ENCODE results near the gene CFTR.

CFTR gene

DNA sequence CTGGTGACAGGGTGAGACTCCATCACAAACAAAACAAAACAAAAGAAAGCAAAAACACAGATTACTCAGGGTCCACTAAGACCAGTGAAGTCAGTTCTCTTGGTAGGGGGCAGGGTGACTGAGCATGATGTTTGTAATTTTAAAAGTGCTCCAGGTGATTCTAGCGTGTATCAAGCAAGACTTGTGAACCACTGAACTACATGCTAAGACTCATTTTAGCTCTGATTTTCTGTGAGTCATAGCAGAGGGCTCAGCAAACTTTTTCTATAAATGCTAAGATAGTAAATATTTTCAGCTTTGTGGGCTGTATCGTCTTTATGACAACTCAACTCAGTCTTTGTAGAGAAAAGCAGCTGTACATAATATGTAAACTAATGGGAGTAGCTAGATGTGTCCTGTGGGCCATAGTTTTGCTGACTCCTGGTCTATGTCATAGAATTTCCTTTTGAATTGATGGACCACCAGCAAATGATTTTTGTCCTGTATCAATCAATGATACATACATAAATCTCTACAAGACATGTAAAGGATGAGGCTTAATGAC is 141.3 kb downstream of the CFTR start:
- H4K8ac ChIP-seq (ENCODE audit: low read depth, low read length), result no peak overlapping the region
- no peaks in the 10 kb centered on the region for H3K27me3 ChIP-seq (ENCODE audit: insufficient read depth, low read length, poor library complexity)
- DNase-seq, result no peak
- no peaks in the 10 kb centered on the region for H3K79me1 ChIP-seq (ENCODE audit: low read length)
- H3K79me2 ChIP-seq (ENCODE audit: control insufficient read depth, insufficient read depth, low read length), result no peaks in the 10 kb centered on the region
- H3K4ac ChIP-seq (ENCODE audit: low read depth, low read length), result no peak overlapping the region
- no peak overlapping the region for H3K23ac ChIP-seq (ENCODE audit: low read length)
- no peak overlapping the region for H3K9ac ChIP-seq (ENCODE audit: low read length)
- no peak overlapping the region for H3K27ac ChIP-seq (ENCODE audit: low read depth, low read length)
- no CpG with 5 or more reads among the region's 2 CpGs for WGBS (ENCODE audit: extremely low coverage, insufficient coverage, low lambda C conversion rate)
- H3K4me2 ChIP-seq (ENCODE audit: low read length), result no peak overlapping the region
- H2BK15ac ChIP-seq (replicated peaks; ENCODE audit: low read depth), result no peak overlapping the region
- H2BK5ac ChIP-seq (ENCODE audit: low read length), result no peak overlapping the region
- H3K36me3 ChIP-seq (ENCODE audit: control insufficient read depth, insufficient read depth, low read length), result no peaks in the 10 kb centered on the region
- H3K56ac ChIP-seq (ENCODE audit: low read length), result no peak overlapping the region
- H3K18ac ChIP-seq (ENCODE audit: low read length), result no peak overlapping the region
- no peak overlapping the region for H3K4me3 ChIP-seq (ENCODE audit: low read length)
- H4K5ac ChIP-seq (ENCODE audit: low read length), result no peak overlapping the region
- no peak overlapping the region for H2BK120ac ChIP-seq (ENCODE audit: low read depth, low read length)
- no peak overlapping the region for H2AK5ac ChIP-seq (ENCODE audit: low read length)
- no peaks in the 10 kb centered on the region for H3K4me1 ChIP-seq (ENCODE audit: control insufficient read depth, low read depth, low read length)

DNA sequence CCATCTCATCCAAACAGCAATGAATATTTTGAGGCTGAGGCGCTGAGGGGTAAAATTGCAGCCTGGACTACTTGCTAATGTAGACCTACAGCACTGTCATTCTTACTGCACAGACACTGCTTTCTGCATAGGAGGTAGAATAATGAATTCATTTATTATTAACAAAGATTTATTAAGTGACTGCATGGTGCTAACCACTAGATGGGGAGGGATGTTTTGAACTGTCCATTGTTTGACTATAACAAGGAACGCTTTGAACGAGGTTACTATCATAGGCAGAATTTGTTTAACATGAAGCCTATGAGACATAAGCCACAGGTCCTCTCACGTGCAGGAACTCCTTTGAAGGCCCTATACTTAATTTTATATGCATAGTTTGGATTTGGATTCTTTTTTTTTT is 143.8 kb downstream of the CFTR start:
- no peak overlapping the region for H3K18ac ChIP-seq (ENCODE audit: low read length)
- WGBS (ENCODE audit: extremely low coverage, insufficient coverage, low lambda C conversion rate), result no CpG with 5 or more reads among the region's 4 CpGs
- DNase-seq, result no peak
- H3K4me1 ChIP-seq (ENCODE audit: control insufficient read depth, low read depth, low read length), result no peaks in the 10 kb centered on the region
- no peak overlapping the region for H3K9ac ChIP-seq (ENCODE audit: low read length)
- H3K4ac ChIP-seq (ENCODE audit: low read depth, low read length), result no peak overlapping the region
- H3K79me2 ChIP-seq (ENCODE audit: control insufficient read depth, insufficient read depth, low read length), result no peaks in the 10 kb centered on the region
- H3K4me3 ChIP-seq (ENCODE audit: low read length), result no peak overlapping the region
- no peak overlapping the region for H3K56ac ChIP-seq (ENCODE audit: low read length)
- no peaks in the 10 kb centered on the region for H3K27me3 ChIP-seq (ENCODE audit: insufficient read depth, low read length, poor library complexity)
- no peaks in the 10 kb centered on the region for H3K36me3 ChIP-seq (ENCODE audit: control insufficient read depth, insufficient read depth, low read length)
- no peak overlapping the region for H4K5ac ChIP-seq (ENCODE audit: low read length)
- no peak overlapping the region for H2BK120ac ChIP-seq (ENCODE audit: low read depth, low read length)
- H4K8ac ChIP-seq (ENCODE audit: low read depth, low read length), result no peak overlapping the region
- H2BK5ac ChIP-seq (ENCODE audit: low read length), result no peak overlapping the region
- no peaks in the 10 kb centered on the region for H3K79me1 ChIP-seq (ENCODE audit: low read length)
- no peak overlapping the region for H3K23ac ChIP-seq (ENCODE audit: low read length)
- H2BK15ac ChIP-seq (replicated peaks; ENCODE audit: low read depth), result no peak overlapping the region
- no peak overlapping the region for H3K4me2 ChIP-seq (ENCODE audit: low read length)
- no peak overlapping the region for H2AK5ac ChIP-seq (ENCODE audit: low read length)
- no peak overlapping the region for H3K27ac ChIP-seq (ENCODE audit: low read depth, low read length)

DNA sequence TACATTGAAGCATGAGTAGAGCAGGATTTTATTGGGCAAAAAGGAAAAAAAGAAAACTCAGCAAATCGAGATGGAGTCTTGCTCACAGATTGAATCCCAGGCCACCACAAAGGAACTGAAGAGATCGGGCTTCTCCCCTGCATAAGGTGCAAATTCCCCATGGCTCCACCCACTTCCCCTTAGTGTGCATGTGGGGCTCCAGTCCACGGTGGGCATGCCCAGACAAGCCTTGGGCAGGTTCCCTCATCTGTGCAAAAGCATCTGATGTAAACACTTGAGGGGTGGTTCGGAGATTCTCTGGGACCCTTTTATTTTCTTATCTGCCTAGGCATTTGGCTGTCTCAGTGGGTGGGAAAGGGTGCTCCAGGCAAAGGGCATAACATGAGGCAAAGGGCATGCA is 150.7 kb downstream of the CFTR start:
- Histone ChIP-seq H2BK15ac (replicated peaks; ENCODE audit: low read depth) (no peak overlapping the region), H2AK5ac (ENCODE audit: low read length) (no peak overlapping the region), H4K8ac (ENCODE audit: low read depth, low read length) (no peak overlapping the region), H3K4ac (ENCODE audit: low read depth, low read length) (no peak overlapping the region), H3K18ac (ENCODE audit: low read length) (peak overlapping the region; percentile 25), H3K27ac (ENCODE audit: low read depth, low read length) (no peak overlapping the region), H3K79me1 (ENCODE audit: low read length) (no peaks in the 10 kb centered on the region), H3K4me2 (ENCODE audit: low read length) (no peak overlapping the region), H2BK120ac (ENCODE audit: low read depth, low read length) (no peak overlapping the region), H3K56ac (ENCODE audit: low read length) (no peak overlapping the region), H3K79me2 (ENCODE audit: control insufficient read depth, insufficient read depth, low read length) (no peaks in the 10 kb centered on the region), H3K4me1 (ENCODE audit: control insufficient read depth, low read depth, low read length) (no peaks in the 10 kb centered on the region), H3K36me3 (ENCODE audit: control insufficient read depth, insufficient read depth, low read length) (no peaks in the 10 kb centered on the region), H3K27me3 (ENCODE audit: insufficient read depth, low read length, poor library complexity) (no peaks in the 10 kb centered on the region), H3K9ac (ENCODE audit: low read length) (no peak overlapping the region), H3K4me3 (ENCODE audit: low read length) (no peak overlapping the region), H2BK5ac (ENCODE audit: low read length) (no peak overlapping the region), H3K23ac (ENCODE audit: low read length) (no peak overlapping the region), H4K5ac (ENCODE audit: low read length) (no peak overlapping the region)
- no peak for DNase-seq
- no CpG with 5 or more reads among the region's 4 CpGs for WGBS (ENCODE audit: extremely low coverage, insufficient coverage, low lambda C conversion rate)

DNA sequence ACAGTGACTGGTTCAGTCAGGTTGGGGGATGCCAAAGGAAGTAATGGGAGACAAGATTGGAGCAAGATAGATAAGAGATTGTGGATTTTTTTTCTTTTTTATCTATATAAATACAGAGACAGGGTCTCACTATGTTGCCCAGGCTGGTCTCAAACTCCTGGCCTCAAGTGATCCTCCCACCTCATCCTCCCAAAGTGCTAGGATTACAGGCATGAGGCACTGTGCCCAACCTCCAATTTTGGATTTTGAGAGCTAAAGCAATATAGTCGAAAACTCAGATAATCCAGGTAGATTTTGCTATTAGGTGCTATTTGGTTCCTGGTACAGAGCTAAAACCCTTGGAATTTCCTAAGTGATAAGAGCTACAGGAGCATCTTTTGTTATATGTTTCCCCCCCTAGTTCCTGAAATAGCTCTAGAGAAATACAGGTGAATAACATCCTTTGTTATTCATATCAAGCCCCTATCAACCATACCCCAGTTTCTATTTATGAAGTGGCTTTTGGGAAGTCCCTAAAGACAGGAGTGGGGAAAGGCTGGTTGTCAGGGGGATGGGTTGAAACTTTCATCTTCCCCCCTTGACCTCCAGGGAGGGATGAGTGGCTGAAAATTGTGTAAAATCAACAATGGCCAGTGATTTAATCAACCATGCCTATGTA is 151.2 kb downstream of the CFTR start:
- Histone ChIP-seq H3K18ac (ENCODE audit: low read length) (peak overlapping the region; percentile 25), H3K56ac (ENCODE audit: low read length) (no peak overlapping the region), H4K5ac (ENCODE audit: low read length) (no peak overlapping the region), H2BK15ac (replicated peaks; ENCODE audit: low read depth) (no peak overlapping the region), H4K8ac (ENCODE audit: low read depth, low read length) (no peak overlapping the region), H3K79me1 (ENCODE audit: low read length) (no peaks in the 10 kb centered on the region), H3K4me3 (ENCODE audit: low read length) (no peak overlapping the region), H3K4ac (ENCODE audit: low read depth, low read length) (no peak overlapping the region), H2AK5ac (ENCODE audit: low read length) (no peak overlapping the region), H3K9ac (ENCODE audit: low read length) (no peak overlapping the region), H2BK5ac (ENCODE audit: low read length) (no peak overlapping the region), H3K36me3 (ENCODE audit: control insufficient read depth, insufficient read depth, low read length) (no peaks in the 10 kb centered on the region), H3K4me1 (ENCODE audit: control insufficient read depth, low read depth, low read length) (no peaks in the 10 kb centered on the region), H3K27ac (ENCODE audit: low read depth, low read length) (no peak overlapping the region), H2BK120ac (ENCODE audit: low read depth, low read length) (no peak overlapping the region), H3K79me2 (ENCODE audit: control insufficient read depth, insufficient read depth, low read length) (no peaks in the 10 kb centered on the region), H3K27me3 (ENCODE audit: insufficient read depth, low read length, poor library complexity) (no peaks in the 10 kb centered on the region), H3K4me2 (ENCODE audit: low read length) (no peak overlapping the region), H3K23ac (ENCODE audit: low read length) (no peak overlapping the region)
- no CpG with 5 or more reads among the region's 1 CpG for WGBS (ENCODE audit: extremely low coverage, insufficient coverage, low lambda C conversion rate)
- no peak for DNase-seq

DNA sequence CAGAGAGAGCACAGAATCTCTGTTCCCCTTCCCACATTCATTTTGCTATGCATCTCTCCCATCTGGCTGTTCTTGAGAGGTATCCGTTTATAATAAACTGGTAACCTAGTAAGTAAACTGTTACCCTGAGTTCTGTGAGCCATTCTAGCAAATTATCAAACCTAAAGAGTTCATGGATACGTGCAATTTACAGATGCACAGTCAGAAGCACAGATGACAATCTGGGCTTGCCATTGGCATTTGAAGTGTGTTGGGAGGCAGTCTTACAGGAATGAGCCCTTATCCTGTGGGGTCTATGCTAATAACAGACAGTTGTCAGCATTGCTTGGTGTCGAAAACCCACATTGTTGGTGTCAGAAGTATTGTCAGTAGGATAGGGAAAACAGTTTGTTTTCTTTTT is 151.8 kb downstream of the CFTR start:
- DNase-seq, result no peak
- H3K4me2 ChIP-seq (ENCODE audit: low read length), result no peak overlapping the region
- no peaks in the 10 kb centered on the region for H3K4me1 ChIP-seq (ENCODE audit: control insufficient read depth, low read depth, low read length)
- no peaks in the 10 kb centered on the region for H3K27me3 ChIP-seq (ENCODE audit: insufficient read depth, low read length, poor library complexity)
- H3K23ac ChIP-seq (ENCODE audit: low read length), result no peak overlapping the region
- no peak overlapping the region for H3K4ac ChIP-seq (ENCODE audit: low read depth, low read length)
- no peak overlapping the region for H3K9ac ChIP-seq (ENCODE audit: low read length)
- H2BK15ac ChIP-seq (replicated peaks; ENCODE audit: low read depth), result no peak overlapping the region
- H2BK5ac ChIP-seq (ENCODE audit: low read length), result no peak overlapping the region
- H2AK5ac ChIP-seq (ENCODE audit: low read length), result no peak overlapping the region
- H3K4me3 ChIP-seq (ENCODE audit: low read length), result no peak overlapping the region
- H3K27ac ChIP-seq (ENCODE audit: low read depth, low read length), result no peak overlapping the region
- no peak overlapping the region for H4K8ac ChIP-seq (ENCODE audit: low read depth, low read length)
- no peaks in the 10 kb centered on the region for H3K79me2 ChIP-seq (ENCODE audit: control insufficient read depth, insufficient read depth, low read length)
- H3K56ac ChIP-seq (ENCODE audit: low read length), result no peak overlapping the region
- H2BK120ac ChIP-seq (ENCODE audit: low read depth, low read length), result no peak overlapping the region
- H3K18ac ChIP-seq (ENCODE audit: low read length), result no peak overlapping the region
- no peaks in the 10 kb centered on the region for H3K79me1 ChIP-seq (ENCODE audit: low read length)
- no peaks in the 10 kb centered on the region for H3K36me3 ChIP-seq (ENCODE audit: control insufficient read depth, insufficient read depth, low read length)
- H4K5ac ChIP-seq (ENCODE audit: low read length), result no peak overlapping the region
- WGBS (ENCODE audit: extremely low coverage, insufficient coverage, low lambda C conversion rate), result no CpG with 5 or more reads among the region's 3 CpGs

DNA sequence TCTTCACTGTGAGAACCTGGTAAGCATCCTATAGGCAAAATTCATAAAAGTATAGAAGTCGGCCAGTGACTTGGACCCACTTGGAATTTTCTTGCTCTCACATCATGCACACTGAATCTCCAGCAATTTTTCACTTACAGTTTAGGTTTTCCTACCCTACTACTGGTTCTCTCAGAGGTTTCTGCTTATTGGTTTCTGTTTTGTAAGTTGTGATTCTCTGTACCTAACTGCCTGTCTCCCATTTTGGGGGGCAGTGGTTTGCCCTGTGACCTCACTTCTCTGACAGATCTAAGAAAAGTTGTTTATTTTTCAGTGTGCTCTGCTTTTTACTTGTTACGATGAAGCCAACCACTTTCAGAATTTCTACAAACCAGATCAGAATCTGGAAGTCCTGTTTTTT is 158.1 kb downstream of the CFTR start:
- H3K36me3 ChIP-seq (ENCODE audit: control insufficient read depth, insufficient read depth, low read length), result no peaks in the 10 kb centered on the region
- H3K79me1 ChIP-seq (ENCODE audit: low read length), result no peaks in the 10 kb centered on the region
- no peak overlapping the region for H3K27ac ChIP-seq (ENCODE audit: low read depth, low read length)
- no peak overlapping the region for H3K18ac ChIP-seq (ENCODE audit: low read length)
- no peak overlapping the region for H4K5ac ChIP-seq (ENCODE audit: low read length)
- H3K4me3 ChIP-seq (ENCODE audit: low read length), result no peak overlapping the region
- no peak overlapping the region for H2BK5ac ChIP-seq (ENCODE audit: low read length)
- H2AK5ac ChIP-seq (ENCODE audit: low read length), result no peak overlapping the region
- H3K4ac ChIP-seq (ENCODE audit: low read depth, low read length), result no peak overlapping the region
- no peaks in the 10 kb centered on the region for H3K27me3 ChIP-seq (ENCODE audit: insufficient read depth, low read length, poor library complexity)
- WGBS (ENCODE audit: extremely low coverage, insufficient coverage, low lambda C conversion rate), result no CpG with 5 or more reads among the region's 2 CpGs
- no peak overlapping the region for H2BK120ac ChIP-seq (ENCODE audit: low read depth, low read length)
- H2BK15ac ChIP-seq (replicated peaks; ENCODE audit: low read depth), result no peak overlapping the region
- no peak overlapping the region for H3K4me2 ChIP-seq (ENCODE audit: low read length)
- H4K8ac ChIP-seq (ENCODE audit: low read depth, low read length), result no peak overlapping the region
- H3K23ac ChIP-seq (ENCODE audit: low read length), result no peak overlapping the region
- H3K9ac ChIP-seq (ENCODE audit: low read length), result no peak overlapping the region
- no peaks in the 10 kb centered on the region for H3K79me2 ChIP-seq (ENCODE audit: control insufficient read depth, insufficient read depth, low read length)
- DNase-seq, result no peak
- H3K4me1 ChIP-seq (ENCODE audit: control insufficient read depth, low read depth, low read length), result no peaks in the 10 kb centered on the region
- H3K56ac ChIP-seq (ENCODE audit: low read length), result no peak overlapping the region
